ENCODE measurements around the gene CDK5RAP3. TPM values are rescaled to one million over a fixed set of nuclear protein-coding genes. Genes with fewer than 3 reads are reported as not detected.
A peak's percentile ranks its signal among the peaks of the same experiment; 100 is the strongest.

Gene CDK5RAP3, protein sequence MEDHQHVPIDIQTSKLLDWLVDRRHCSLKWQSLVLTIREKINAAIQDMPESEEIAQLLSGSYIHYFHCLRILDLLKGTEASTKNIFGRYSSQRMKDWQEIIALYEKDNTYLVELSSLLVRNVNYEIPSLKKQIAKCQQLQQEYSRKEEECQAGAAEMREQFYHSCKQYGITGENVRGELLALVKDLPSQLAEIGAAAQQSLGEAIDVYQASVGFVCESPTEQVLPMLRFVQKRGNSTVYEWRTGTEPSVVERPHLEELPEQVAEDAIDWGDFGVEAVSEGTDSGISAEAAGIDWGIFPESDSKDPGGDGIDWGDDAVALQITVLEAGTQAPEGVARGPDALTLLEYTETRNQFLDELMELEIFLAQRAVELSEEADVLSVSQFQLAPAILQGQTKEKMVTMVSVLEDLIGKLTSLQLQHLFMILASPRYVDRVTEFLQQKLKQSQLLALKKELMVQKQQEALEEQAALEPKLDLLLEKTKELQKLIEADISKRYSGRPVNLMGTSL
- total RNA-seq: 52.3 TPM

DNA sequence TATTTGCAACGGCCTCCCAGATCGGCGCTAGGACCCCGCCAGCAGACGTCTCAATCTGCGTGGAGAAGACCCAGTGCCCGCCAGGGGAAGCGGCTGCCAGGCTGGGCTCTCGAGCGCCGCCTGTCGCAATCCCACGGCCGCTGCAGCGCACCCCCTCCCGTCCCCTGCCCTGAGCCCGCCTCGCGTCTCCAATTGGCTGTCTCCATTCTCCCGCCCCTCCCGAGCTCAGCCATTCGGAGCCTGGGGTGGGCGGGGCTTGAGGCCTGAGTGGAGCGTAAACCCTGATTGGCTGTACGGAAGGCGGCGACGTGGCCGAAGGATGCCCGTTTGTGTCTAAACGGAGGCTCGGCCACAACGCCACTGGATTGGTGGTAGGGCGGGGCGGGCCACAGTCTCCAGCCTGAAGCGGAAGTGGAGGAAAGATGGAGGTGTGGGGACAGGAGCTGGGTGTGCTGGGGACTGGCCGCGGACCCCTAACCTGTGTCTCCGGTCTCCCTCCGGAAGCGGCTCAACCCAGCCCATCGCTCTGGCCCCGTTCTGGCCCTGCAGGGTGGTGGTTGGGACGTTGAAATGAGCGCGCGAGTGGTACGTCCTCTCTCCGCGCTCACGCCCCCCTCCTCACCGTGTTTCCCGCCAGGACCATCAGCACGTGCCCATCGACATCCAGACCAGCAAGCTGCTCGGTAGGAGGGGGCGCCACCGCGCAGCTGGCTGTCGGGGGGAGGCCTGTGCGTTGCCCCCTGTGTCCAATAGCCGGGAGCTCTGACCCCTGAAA, at the start of gene CDK5RAP3:
Gene CDK5RAP3 (plus strand): TSS at position 389 of the 775 bp plus-strand sequence. CDS start 34 bp downstream, at position 423.
- Histone ChIP-seq H3K4me1 (peaks cover 3 to 15% of the 10 kb centered on the region in 2 donors), H3K36me3 (peaks cover 18 to 26% of the 10 kb centered on the region in 2 donors), H3K9me3 (no peaks in the 10 kb centered on the region), H3K27ac (peak within 1 kb of the TSS; percentile 86 to 87), H3K4me3 (peak within 1 kb of the TSS; percentile 82 to 98), H3K27me3 (no peaks in the 10 kb centered on the region)
- TF ChIP-seq, protein P1, sequence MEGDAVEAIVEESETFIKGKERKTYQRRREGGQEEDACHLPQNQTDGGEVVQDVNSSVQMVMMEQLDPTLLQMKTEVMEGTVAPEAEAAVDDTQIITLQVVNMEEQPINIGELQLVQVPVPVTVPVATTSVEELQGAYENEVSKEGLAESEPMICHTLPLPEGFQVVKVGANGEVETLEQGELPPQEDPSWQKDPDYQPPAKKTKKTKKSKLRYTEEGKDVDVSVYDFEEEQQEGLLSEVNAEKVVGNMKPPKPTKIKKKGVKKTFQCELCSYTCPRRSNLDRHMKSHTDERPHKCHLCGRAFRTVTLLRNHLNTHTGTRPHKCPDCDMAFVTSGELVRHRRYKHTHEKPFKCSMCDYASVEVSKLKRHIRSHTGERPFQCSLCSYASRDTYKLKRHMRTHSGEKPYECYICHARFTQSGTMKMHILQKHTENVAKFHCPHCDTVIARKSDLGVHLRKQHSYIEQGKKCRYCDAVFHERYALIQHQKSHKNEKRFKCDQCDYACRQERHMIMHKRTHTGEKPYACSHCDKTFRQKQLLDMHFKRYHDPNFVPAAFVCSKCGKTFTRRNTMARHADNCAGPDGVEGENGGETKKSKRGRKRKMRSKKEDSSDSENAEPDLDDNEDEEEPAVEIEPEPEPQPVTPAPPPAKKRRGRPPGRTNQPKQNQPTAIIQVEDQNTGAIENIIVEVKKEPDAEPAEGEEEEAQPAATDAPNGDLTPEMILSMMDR (IDR thresholded peaks at IDR 0.05): peak; percentile 90 to 98 (median 97)
- intact Hi-C loops (cut with DNase I): loop anchor here (1.0 to 5.0 kb wide), 8 partner anchors 22 to 921 kb away; partner anchors contain the start of genes ATP5MC1, NFE2L1, PNPO and SCRN2
- peak; percentile 99 to 100 for DNase-seq (ENCODE audit: low spot score in 2 of 2)

DNA sequence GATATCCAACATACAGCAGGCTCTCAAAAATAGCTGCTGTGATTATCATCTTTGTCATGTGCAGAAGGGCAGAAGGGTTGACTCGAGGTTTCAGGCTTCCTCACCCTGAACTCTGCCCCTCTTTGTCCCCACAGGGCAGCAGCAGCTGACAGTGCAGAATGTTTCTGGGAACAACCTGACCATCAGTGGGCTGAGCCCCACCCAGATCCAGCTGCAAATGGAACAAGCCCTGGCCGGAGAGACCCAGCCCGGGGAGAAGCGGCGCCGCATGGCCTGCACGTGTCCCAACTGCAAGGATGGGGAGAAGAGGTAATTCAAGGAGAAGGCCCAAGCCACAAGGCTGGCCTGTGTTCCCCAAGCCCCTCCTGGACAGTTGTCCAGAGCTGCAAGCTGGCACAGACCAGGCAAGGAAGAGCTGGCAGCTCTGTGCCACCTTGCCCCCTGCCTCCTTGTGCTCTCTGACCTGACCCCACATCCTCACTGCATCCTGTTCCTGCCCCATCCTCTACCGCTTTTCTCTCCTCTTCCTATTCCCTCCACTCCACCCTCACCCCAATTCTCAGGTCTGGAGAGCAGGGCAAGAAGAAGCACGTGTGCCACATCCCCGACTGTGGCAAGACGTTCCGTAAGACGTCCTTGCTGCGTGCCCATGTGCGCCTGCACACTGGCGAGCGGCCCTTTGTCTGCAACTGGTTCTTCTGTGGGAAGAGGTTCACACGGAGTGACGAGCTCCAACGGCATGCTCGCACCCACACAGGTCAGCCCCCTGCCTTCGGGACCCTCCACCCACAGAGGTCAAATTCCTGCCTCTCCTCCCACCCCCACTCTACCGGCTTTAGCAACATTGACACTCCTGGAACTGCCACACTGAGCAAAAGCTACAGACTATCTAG, 45.9 kb upstream of the CDK5RAP3 start:
- no peak overlapping the region for H3K4me3 ChIP-seq
- DNase-seq (ENCODE audit: low spot score in 2 of 2): no peak
- H3K36me3 ChIP-seq: peaks cover 32 to 68% of the 10 kb centered on the region in 2 donors
- H3K27me3 ChIP-seq: no peaks in the 10 kb centered on the region
- intact Hi-C loops (cut with DNase I): no loop called here
- H3K9me3 ChIP-seq: no peaks in the 10 kb centered on the region
- TF ChIP-seq, protein P1 (IDR thresholded peaks at IDR 0.05): no peak
- no peak overlapping the region for H3K27ac ChIP-seq
- no peaks in the 10 kb centered on the region for H3K4me1 ChIP-seq

DNA sequence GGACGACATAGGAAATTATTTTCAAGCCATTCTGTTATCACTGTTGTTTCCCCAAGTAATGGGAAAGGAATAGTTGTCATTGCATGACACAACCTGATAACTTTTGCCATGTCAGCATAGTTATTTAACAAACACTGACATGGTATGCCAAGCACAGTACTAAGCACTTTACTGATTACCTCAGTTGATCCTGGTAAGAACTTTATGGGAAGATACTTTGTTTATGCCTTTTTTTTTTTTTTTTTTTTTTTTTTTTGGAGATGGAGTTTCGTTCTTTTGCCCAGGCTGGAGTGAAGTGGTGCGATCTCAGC, 45.3 kb upstream of the CDK5RAP3 start:
- DNase-seq (ENCODE audit: low spot score in 2 of 2): no peak
- Histone ChIP-seq H3K36me3 (peaks cover 32 to 71% of the 10 kb centered on the region in 2 donors), H3K27ac (no peak overlapping the region), H3K27me3 (no peaks in the 10 kb centered on the region), H3K4me1 (no peaks in the 10 kb centered on the region), H3K4me3 (no peak overlapping the region), H3K9me3 (no peaks in the 10 kb centered on the region)
- intact Hi-C loops (cut with DNase I): no loop called here
- TF ChIP-seq, protein P1 (IDR thresholded peaks at IDR 0.05): no peak

DNA sequence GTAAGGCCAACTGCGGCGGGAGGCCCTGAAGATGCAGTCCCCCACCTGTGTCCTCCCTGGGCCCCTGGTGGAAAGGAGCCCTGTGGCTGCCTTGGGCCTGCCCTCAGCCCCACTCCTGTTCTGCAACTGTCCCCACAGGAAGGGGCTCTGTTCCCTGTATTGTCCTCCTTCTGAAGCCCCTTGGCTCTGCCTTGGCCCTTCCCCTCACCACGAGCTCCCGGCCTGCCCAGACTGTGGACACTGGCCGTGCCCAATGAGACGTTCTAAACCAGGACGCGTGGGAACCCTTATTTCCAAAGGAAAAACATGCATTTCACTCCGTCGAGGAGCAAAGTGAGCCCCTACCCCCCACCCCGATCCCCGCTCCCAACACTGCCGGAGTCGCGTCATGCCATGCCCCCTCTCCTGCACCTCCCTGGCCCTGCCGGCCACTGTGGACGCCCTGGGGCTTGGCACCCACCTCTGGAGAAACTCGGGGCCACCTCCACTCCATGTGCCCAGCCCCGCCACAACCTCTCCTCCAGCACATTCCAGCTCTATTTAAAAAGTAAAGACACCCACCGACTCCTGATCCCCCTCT, 43.0 kb upstream of the CDK5RAP3 start:
- Histone ChIP-seq H3K4me3 (no peak overlapping the region), H3K27ac (no peak overlapping the region), H3K36me3 (peaks cover 31 to 64% of the 10 kb centered on the region in 2 donors), H3K4me1 (no peaks in the 10 kb centered on the region), H3K27me3 (no peaks in the 10 kb centered on the region), H3K9me3 (no peaks in the 10 kb centered on the region)
- TF ChIP-seq, protein P1 (IDR thresholded peaks at IDR 0.05): no peak
- intact Hi-C loops (cut with DNase I): no loop called here
- no peak for DNase-seq (ENCODE audit: low spot score in 2 of 2)

DNA sequence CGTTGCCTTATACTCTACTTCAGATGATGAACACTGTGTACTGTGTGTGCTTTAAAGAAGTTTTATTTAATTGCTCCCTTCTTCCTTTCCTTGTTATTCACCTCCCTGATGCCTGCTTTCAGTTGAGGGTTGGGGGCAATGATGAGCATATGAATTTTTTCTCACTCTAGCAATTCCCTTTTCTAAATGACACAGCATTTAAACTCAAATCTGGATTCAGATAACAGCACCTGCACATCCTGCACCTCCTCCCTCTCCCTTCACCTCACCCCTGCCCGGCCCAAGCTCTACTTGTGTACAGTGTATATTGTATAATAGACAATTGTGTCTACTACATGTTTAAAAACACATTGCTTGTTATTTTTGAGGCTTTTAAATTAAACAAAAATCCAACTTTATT, 42.5 kb upstream of the CDK5RAP3 start:
- peaks cover 29 to 59% of the 10 kb centered on the region in 2 donors for H3K36me3 ChIP-seq
- H3K4me3 ChIP-seq: no peak overlapping the region
- DNase-seq (ENCODE audit: low spot score in 2 of 2): no peak
- H3K4me1 ChIP-seq: no peaks in the 10 kb centered on the region
- H3K9me3 ChIP-seq: no peaks in the 10 kb centered on the region
- intact Hi-C loops (cut with DNase I): no loop called here
- TF ChIP-seq, protein P1 (IDR thresholded peaks at IDR 0.05): no peak
- H3K27me3 ChIP-seq: no peaks in the 10 kb centered on the region
- no peak overlapping the region for H3K27ac ChIP-seq

Measured in ascending aorta (tissue), 2 donors.